Transverse colon (tissue), 4 donors: Measurements from ENCODE around the gene RABL6.

Source experiments
- EP300 ChIP-seq: sonication (generic); formaldehyde crosslinking; IDR thresholded peaks from one replicate; pipeline ENCODE4 v1.6.1; 2017; ENCODE audit warnings: antibody characterized with exemption, low read depth
- POLR2A ChIP-seq: fragments of 450-650 bp; IDR thresholded peaks from one replicate; pipeline ENCODE4 v1.6.1; 2016; ENCODE audit warnings: antibody characterized with exemption, mild to moderate bottlenecking, moderate library complexity
- POLR2AphosphoS5 ChIP-seq, 3 donors: sonication (generic); formaldehyde crosslinking; IDR thresholded peaks; one replicate each; pipeline ENCODE4 v1.6.1; 2016; ENCODE audit warnings: antibody characterized with exemption in 3 of 3
- TF ChIP-seq, protein P1 (sequence below), 5 experiments: fragments of 200-600 bp in 3 of 5; fragments of 450-650 bp in 2 of 5; sonication (generic) in 3 of 5; IDR thresholded peaks; 1 replicate in 2 of 5; 2 replicates in 3 of 5; pipeline ENCODE4 v1.5.1; 2016 to 2017; ENCODE audit warnings: antibody characterized with exemption in 5 of 5, inconsistent platforms in 3 of 5, mild to moderate bottlenecking in 2 of 5, moderate library complexity in 1 of 5

DNA sequence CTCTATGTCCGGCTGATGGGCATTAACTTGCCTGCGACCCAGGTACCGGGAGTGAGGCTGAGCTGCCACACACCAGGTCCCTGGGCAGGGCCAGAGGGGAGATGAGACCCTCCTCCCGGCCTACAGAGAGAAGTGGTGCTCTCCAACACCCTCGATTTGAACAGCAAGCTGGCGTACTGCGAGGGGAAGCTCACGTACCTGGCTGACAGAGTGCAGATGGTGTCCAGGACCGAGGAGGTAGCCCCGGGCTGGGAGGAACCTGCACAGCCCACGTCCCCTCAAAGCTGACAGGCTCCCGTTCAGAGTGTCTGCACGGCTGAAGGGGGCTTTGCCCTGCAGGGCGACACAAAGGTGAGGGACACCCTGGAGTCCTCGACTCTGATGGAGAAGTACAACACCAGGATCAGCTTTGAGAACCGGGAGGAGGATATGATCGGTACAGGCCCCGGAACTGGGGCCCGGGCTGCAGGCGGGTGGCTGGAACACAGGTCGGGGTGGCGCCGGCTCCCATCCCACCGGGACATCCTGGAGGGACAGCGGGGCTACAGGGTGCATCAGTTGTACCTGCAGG lies 1.0 kb upstream of the RABL6 start:
- TF ChIP-seq EP300, result no peak
- TF ChIP-seq, protein P1, sequence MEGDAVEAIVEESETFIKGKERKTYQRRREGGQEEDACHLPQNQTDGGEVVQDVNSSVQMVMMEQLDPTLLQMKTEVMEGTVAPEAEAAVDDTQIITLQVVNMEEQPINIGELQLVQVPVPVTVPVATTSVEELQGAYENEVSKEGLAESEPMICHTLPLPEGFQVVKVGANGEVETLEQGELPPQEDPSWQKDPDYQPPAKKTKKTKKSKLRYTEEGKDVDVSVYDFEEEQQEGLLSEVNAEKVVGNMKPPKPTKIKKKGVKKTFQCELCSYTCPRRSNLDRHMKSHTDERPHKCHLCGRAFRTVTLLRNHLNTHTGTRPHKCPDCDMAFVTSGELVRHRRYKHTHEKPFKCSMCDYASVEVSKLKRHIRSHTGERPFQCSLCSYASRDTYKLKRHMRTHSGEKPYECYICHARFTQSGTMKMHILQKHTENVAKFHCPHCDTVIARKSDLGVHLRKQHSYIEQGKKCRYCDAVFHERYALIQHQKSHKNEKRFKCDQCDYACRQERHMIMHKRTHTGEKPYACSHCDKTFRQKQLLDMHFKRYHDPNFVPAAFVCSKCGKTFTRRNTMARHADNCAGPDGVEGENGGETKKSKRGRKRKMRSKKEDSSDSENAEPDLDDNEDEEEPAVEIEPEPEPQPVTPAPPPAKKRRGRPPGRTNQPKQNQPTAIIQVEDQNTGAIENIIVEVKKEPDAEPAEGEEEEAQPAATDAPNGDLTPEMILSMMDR (IDR thresholded peaks at IDR 0.05), result no peak
- no peak for TF ChIP-seq POLR2A
- TF ChIP-seq POLR2AphosphoS5 (IDR thresholded peaks at IDR 0.05), result no peak
